ENCODE measurements around the gene AP2B1. TPM values are rescaled to one million over a fixed set of nuclear protein-coding genes. Genes with fewer than 3 reads are reported as not detected.

Gene AP2B1
- polyA plus RNA-seq, 1 donor (not counting 4 experiments of a cell fraction or from before 2014, with no cell fraction given) = 189 TPM

DNA sequence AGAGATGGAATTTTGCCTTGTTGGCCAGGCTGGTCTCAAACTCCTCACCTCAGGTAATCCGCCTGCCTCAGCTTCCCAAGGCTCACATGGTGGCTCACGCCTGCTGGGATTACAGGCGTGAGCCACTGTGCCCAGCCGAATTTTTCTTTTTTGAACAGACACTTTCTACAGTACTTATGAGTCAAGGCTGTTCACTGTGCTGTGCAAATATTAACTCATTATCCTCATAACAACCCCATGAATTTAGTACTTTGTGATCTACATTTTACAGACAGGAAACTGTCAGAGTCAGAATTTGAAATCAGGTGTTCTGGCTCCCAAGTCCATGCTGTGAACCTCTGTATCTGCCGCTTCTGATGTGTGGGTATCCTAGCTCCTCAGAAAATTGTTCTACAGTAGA lies 118.6 kb downstream of the AP2B1 start:
- Histone ChIP-seq H3K9me1 (ENCODE audit: control insufficient read depth, extremely low read depth, insufficient read depth, low read length) (no peaks in the 10 kb centered on the region), H3K79me2 (ENCODE audit: control insufficient read depth, insufficient read depth, low read length) (no peaks in the 10 kb centered on the region), H3K36me3 (ENCODE audit: control insufficient read depth in 2 of 2, extremely low read depth in 1 of 2, insufficient read depth in 2 of 2, low read length in 2 of 2) (peaks cover 9% of the 10 kb centered on the region in 2 experiments), H3K27me3 (ENCODE audit: control insufficient read depth, extremely low read depth, insufficient read depth, low read length) (no peaks in the 10 kb centered on the region), H3K27ac (ENCODE audit: control insufficient read depth, insufficient read depth, low read length) (no peak overlapping the region), H3K9ac (ENCODE audit: control insufficient read depth, extremely low read depth, insufficient read depth, low read length) (no peak overlapping the region), H3K4me3 (ENCODE audit: control insufficient read depth in 2 of 3, extremely low read depth in 1 of 3, insufficient read depth in 2 of 3, low read depth in 1 of 3, low read length in 3 of 3) (no peak overlapping the region), H2AFZ (ENCODE audit: control insufficient read depth, low read length) (no peak overlapping the region), H4K20me1 (ENCODE audit: control insufficient read depth, extremely low read depth, insufficient read depth, low read length) (no peaks in the 10 kb centered on the region), H3K9me3 (ENCODE audit: control insufficient read depth, low read depth, low read length) (no peaks in the 10 kb centered on the region), H3K4me1 (ENCODE audit: control insufficient read depth, extremely low read depth, insufficient read depth, low read length) (peaks cover 6% of the 10 kb centered on the region), H3K4me2 (ENCODE audit: control insufficient read depth, extremely low read depth, insufficient read depth, low read depth, low read length) (no peak overlapping the region)
- dilution Hi-C loops (cut with MboI; ENCODE audit: extremely low pct_ligation_motif_present, low sequenced_read_pairs) = no loop called here
- FAIRE-seq (no peak), DNase-seq (ENCODE audit: low read depth, low spot score) (no peak)
- TF ChIP-seq, protein P1, sequence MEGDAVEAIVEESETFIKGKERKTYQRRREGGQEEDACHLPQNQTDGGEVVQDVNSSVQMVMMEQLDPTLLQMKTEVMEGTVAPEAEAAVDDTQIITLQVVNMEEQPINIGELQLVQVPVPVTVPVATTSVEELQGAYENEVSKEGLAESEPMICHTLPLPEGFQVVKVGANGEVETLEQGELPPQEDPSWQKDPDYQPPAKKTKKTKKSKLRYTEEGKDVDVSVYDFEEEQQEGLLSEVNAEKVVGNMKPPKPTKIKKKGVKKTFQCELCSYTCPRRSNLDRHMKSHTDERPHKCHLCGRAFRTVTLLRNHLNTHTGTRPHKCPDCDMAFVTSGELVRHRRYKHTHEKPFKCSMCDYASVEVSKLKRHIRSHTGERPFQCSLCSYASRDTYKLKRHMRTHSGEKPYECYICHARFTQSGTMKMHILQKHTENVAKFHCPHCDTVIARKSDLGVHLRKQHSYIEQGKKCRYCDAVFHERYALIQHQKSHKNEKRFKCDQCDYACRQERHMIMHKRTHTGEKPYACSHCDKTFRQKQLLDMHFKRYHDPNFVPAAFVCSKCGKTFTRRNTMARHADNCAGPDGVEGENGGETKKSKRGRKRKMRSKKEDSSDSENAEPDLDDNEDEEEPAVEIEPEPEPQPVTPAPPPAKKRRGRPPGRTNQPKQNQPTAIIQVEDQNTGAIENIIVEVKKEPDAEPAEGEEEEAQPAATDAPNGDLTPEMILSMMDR (optimal IDR thresholded peaks at IDR 0.05 in 1 of 3, IDR thresholded peaks at IDR 0.05 in 1 of 3, conservative IDR thresholded peaks at IDR 0.05 in 1 of 3; ENCODE audit: extremely low read depth in 1 of 3, insufficient read depth in 2 of 3, low read length in 3 of 3) = no peak
- no peak for TF ChIP-seq EZH2 (IDR thresholded peaks at IDR 0.05; ENCODE audit: low read length)

DNA sequence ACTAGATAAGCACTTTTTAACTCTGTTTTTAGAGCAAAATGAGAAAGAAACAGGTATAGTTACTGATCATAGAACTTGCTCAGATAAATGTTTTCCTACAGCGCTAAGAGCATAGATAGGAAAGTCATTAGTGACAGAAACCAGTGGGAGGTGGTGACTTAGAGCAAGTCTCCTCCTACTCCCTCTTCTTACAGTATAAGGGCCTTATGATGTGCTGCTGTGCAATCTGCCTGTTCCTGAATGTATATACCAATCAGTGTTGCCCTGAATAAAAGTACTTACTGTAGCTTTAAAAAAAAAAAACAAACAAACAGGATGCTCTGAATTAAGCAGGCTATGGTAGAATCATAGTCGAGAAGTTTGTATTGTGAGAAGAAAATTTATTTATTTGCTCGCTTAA lies 121.0 kb downstream of the AP2B1 start:
- no peaks in the 10 kb centered on the region for H3K27me3 ChIP-seq (ENCODE audit: control insufficient read depth, extremely low read depth, insufficient read depth, low read length)
- DNase-seq (ENCODE audit: low read depth, low spot score) = no peak
- no peaks in the 10 kb centered on the region for H4K20me1 ChIP-seq (ENCODE audit: control insufficient read depth, extremely low read depth, insufficient read depth, low read length)
- FAIRE-seq = no peak
- H2AFZ ChIP-seq (ENCODE audit: control insufficient read depth, low read length) = no peak overlapping the region
- no peaks in the 10 kb centered on the region for H3K79me2 ChIP-seq (ENCODE audit: control insufficient read depth, insufficient read depth, low read length)
- no peak overlapping the region for H3K4me2 ChIP-seq (ENCODE audit: control insufficient read depth, extremely low read depth, insufficient read depth, low read depth, low read length)
- no peaks in the 10 kb centered on the region for H3K9me3 ChIP-seq (ENCODE audit: control insufficient read depth, low read depth, low read length)
- H3K4me3 ChIP-seq (ENCODE audit: control insufficient read depth in 2 of 3, extremely low read depth in 1 of 3, insufficient read depth in 2 of 3, low read depth in 1 of 3, low read length in 3 of 3) = no peak overlapping the region
- dilution Hi-C loops (cut with MboI; ENCODE audit: extremely low pct_ligation_motif_present, low sequenced_read_pairs) = no loop called here
- H3K9ac ChIP-seq (ENCODE audit: control insufficient read depth, extremely low read depth, insufficient read depth, low read length) = no peak overlapping the region
- H3K9me1 ChIP-seq (ENCODE audit: control insufficient read depth, extremely low read depth, insufficient read depth, low read length) = no peaks in the 10 kb centered on the region
- no peak overlapping the region for H3K27ac ChIP-seq (ENCODE audit: control insufficient read depth, insufficient read depth, low read length)
- H3K36me3 ChIP-seq (ENCODE audit: control insufficient read depth in 2 of 2, extremely low read depth in 1 of 2, insufficient read depth in 2 of 2, low read length in 2 of 2) = peaks cover 16 to 21% of the 10 kb centered on the region in 2 experiments
- H3K4me1 ChIP-seq (ENCODE audit: control insufficient read depth, extremely low read depth, insufficient read depth, low read length) = peaks cover 6% of the 10 kb centered on the region
- TF ChIP-seq, protein P1 (optimal IDR thresholded peaks at IDR 0.05 in 1 of 3, IDR thresholded peaks at IDR 0.05 in 1 of 3, conservative IDR thresholded peaks at IDR 0.05 in 1 of 3; ENCODE audit: extremely low read depth in 1 of 3, insufficient read depth in 2 of 3, low read length in 3 of 3) = no peak
- TF ChIP-seq EZH2 (IDR thresholded peaks at IDR 0.05; ENCODE audit: low read length) = no peak
